NT2/D1 (cell line): Measurements from ENCODE around the gene HNF1B.

ENCODE experiments used
- SUZ12 ChIP-seq: IDR thresholded peaks from 2 replicates; pipeline ENCODE4 v1.6.1; 2011; ENCODE audit not compliant: insufficient read length, insufficient read depth; ENCODE audit errors: extremely low read depth
- YY1 ChIP-seq: IDR thresholded peaks from 2 replicates; pipeline ENCODE4 v1.6.1; 2011; ENCODE audit not compliant: insufficient read length, insufficient read depth

GRCh38 chr17:37725021-37725595, 19.8 kb downstream of the HNF1B start:
- TF ChIP-seq SUZ12, result no peak
- TF ChIP-seq YY1, result no peak
